Measurements from ENCODE around the gene VTI1A.

Gene VTI1A

DNA sequence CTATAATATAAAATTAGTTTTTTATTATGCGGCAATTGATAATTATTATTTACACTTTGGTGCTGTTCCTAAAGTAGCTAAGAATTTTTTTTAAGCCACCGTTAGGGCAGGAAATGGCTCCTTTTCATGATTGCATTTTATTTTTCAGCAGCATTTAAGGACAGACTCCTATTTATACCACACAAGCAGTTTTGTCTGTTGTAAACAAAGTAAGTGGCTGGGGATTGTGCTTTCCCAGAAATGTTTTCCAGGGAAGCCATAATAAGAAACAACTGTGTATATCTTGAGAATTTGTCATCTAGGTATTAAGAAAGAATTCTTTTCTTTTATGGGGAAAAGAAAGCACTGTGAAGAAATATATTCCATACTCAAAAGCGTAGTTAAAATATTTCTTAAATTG, 232.0 kb downstream of the VTI1A start:
- Histone ChIP-seq H3K4me3 (ENCODE audit: low read length) (no peak overlapping the region), H3K27me3 (ENCODE audit: insufficient read depth, low read length) (no peaks in the 10 kb centered on the region), H2AFZ (ENCODE audit: low read depth, low read length) (no peak overlapping the region), H3K9me3 (ENCODE audit: low read length) (no peaks in the 10 kb centered on the region), H3K36me3 (ENCODE audit: insufficient read depth, low read length) (no peaks in the 10 kb centered on the region), H3K4me1 (ENCODE audit: insufficient read depth, low read length) (peaks cover 24% of the 10 kb centered on the region)

- Histone ChIP-seq H2AFZ (ENCODE audit: low read depth, low read length) (no peak overlapping the region), H3K27me3 (ENCODE audit: insufficient read depth, low read length) (no peaks in the 10 kb centered on the region), H3K4me1 (ENCODE audit: insufficient read depth, low read length) (peaks cover 24% of the 10 kb centered on the region), H3K4me3 (ENCODE audit: low read length) (no peak overlapping the region), H3K36me3 (ENCODE audit: insufficient read depth, low read length) (no peaks in the 10 kb centered on the region), H3K9me3 (ENCODE audit: low read length) (no peaks in the 10 kb centered on the region)
These were observed 232.4 kb downstream of the VTI1A start for GRCh38 chr10:112679392-112679791.

DNA sequence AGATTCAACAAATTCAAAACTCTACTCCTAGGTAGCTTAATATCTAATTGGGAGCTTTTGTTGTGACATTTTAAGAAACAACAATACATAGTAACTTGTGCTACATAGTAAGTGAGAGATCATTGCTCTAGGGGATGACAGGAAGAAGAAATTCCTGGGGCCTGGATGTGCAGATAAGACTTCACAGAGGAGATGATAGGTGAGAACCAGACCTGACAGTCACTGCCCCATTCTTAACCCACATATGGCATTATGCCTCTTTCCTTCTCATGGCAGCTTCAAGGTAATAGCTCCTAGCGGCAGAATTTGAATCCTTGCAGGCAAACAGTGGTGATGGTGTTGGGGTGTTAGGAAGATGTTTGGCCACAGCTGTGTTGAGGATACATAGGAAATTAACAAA, 233.6 kb downstream of the VTI1A start:
- Histone ChIP-seq H3K36me3 (ENCODE audit: insufficient read depth, low read length) (no peaks in the 10 kb centered on the region), H3K4me3 (ENCODE audit: low read length) (no peak overlapping the region), H3K4me1 (ENCODE audit: insufficient read depth, low read length) (peaks cover 24% of the 10 kb centered on the region), H2AFZ (ENCODE audit: low read depth, low read length) (no peak overlapping the region), H3K9me3 (ENCODE audit: low read length) (no peaks in the 10 kb centered on the region), H3K27me3 (ENCODE audit: insufficient read depth, low read length) (no peaks in the 10 kb centered on the region)

GRCh38 chr10:112687647-112688046, 240.6 kb downstream of the VTI1A start:
- no peaks in the 10 kb centered on the region for H3K27me3 ChIP-seq (ENCODE audit: insufficient read depth, low read length)
- H3K4me3 ChIP-seq (ENCODE audit: low read length): no peak overlapping the region
- no peaks in the 10 kb centered on the region for H3K4me1 ChIP-seq (ENCODE audit: insufficient read depth, low read length)
- H3K9me3 ChIP-seq (ENCODE audit: low read length): no peaks in the 10 kb centered on the region
- H3K36me3 ChIP-seq (ENCODE audit: insufficient read depth, low read length): no peaks in the 10 kb centered on the region
- H2AFZ ChIP-seq (ENCODE audit: low read depth, low read length): no peak overlapping the region

DNA sequence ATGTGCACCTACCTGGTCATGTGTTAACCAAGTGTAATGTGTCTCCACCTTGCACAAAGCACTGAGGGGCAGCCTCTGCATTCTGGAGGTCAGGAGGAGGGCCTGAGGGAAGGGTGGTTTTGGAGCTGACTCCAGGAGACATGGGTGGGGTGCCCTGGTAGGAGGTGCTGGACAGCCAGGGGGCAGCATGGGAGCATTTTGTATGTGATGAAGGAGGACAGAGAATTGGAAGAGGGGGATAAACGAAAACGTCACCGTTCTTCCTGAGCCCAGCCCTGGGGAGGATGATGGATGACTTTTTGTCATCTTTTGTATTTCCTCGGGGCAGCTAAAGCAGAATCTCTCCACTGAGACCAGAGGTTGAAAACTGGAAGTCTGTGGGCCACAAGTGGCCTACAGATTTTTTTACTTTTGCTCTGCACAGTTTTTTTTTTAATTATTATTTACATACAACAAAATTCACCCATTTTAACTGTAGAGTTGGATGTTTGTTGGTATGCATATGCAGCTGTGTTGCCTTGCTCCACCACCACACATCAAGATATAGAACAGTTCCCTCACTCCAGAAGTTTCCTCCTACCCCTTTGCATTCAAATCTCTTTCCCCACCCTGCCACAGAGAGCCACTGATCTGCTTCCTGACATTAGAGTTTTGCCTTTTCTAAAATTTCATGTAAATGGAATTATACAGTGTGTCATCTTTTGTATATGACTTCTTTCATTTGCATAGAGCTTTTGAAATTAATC, 242.5 kb downstream of the VTI1A start:
- no peak overlapping the region for H3K4me3 ChIP-seq (ENCODE audit: low read length)
- no peaks in the 10 kb centered on the region for H3K27me3 ChIP-seq (ENCODE audit: insufficient read depth, low read length)
- H3K9me3 ChIP-seq (ENCODE audit: low read length): no peaks in the 10 kb centered on the region
- no peaks in the 10 kb centered on the region for H3K36me3 ChIP-seq (ENCODE audit: insufficient read depth, low read length)
- H3K4me1 ChIP-seq (ENCODE audit: insufficient read depth, low read length): no peaks in the 10 kb centered on the region
- no peak overlapping the region for H2AFZ ChIP-seq (ENCODE audit: low read depth, low read length)

GRCh38 chr10:112695539-112695938, 248.5 kb downstream of the VTI1A start:
- Histone ChIP-seq H2AFZ (ENCODE audit: low read depth, low read length) (no peak overlapping the region), H3K27me3 (ENCODE audit: insufficient read depth, low read length) (no peaks in the 10 kb centered on the region), H3K4me1 (ENCODE audit: insufficient read depth, low read length) (peaks cover 11% of the 10 kb centered on the region), H3K36me3 (ENCODE audit: insufficient read depth, low read length) (no peaks in the 10 kb centered on the region), H3K4me3 (ENCODE audit: low read length) (no peak overlapping the region), H3K9me3 (ENCODE audit: low read length) (no peaks in the 10 kb centered on the region)

DNA sequence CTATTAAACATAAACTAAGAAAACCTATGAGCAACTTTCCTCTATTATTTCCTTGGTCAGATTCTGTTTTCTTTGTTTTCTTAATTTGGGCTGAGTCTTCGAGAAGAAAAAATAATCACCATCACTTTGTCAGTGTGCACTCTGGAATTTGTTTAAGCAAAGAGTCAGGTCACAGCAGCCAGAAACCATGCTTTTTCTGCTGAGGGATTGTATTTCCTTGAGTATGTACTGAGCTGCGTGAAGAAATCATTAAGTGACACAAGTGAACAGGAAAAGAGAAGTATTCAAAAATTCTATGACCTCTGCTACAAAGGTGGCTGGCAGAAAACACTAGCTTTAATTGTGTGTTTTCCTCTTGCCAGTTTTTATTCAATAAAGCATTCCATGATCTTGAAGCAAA, 249.6 kb downstream of the VTI1A start:
- Histone ChIP-seq H3K4me3 (ENCODE audit: low read length) (no peak overlapping the region), H3K4me1 (ENCODE audit: insufficient read depth, low read length) (peaks cover 11% of the 10 kb centered on the region), H2AFZ (ENCODE audit: low read depth, low read length) (no peak overlapping the region), H3K9me3 (ENCODE audit: low read length) (no peaks in the 10 kb centered on the region), H3K27me3 (ENCODE audit: insufficient read depth, low read length) (no peaks in the 10 kb centered on the region), H3K36me3 (ENCODE audit: insufficient read depth, low read length) (no peaks in the 10 kb centered on the region)

DNA sequence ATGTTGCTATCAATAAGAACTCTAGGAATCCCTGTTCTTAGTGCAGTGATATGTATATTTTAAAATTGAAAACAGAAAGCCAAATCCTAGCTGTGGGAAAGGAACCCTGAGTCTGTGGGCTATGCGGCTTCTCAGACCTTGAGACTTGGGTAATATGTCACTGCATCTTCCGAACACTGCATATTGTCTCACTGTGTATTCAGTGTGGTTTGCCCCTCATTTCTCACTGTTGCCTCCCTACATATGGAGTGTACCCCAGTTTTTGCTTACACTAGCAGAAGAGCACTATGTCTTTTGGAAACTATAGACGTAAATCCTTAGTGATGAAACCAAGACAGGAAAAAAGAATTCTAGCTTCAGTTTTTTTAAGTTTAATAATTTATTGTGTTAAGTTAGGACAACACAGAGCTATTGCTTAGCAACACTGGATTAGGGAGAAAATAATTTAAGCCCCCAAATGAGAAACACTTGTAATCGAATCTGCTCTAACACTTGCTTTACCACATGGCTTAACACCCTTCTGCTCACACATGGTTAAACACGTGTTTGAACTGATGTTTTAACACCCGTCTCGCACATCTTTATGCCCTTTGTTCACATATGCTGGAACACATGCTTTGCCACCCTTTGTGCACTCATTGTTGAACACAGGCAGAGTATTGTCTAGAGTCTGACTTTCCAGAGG, 251.3 kb downstream of the VTI1A start:
- no peak overlapping the region for H3K4me3 ChIP-seq (ENCODE audit: low read length)
- no peaks in the 10 kb centered on the region for H3K27me3 ChIP-seq (ENCODE audit: insufficient read depth, low read length)
- H2AFZ ChIP-seq (ENCODE audit: low read depth, low read length): no peak overlapping the region
- H3K4me1 ChIP-seq (ENCODE audit: insufficient read depth, low read length): peaks cover 11% of the 10 kb centered on the region
- no peaks in the 10 kb centered on the region for H3K36me3 ChIP-seq (ENCODE audit: insufficient read depth, low read length)
- H3K9me3 ChIP-seq (ENCODE audit: low read length): no peaks in the 10 kb centered on the region

DNA sequence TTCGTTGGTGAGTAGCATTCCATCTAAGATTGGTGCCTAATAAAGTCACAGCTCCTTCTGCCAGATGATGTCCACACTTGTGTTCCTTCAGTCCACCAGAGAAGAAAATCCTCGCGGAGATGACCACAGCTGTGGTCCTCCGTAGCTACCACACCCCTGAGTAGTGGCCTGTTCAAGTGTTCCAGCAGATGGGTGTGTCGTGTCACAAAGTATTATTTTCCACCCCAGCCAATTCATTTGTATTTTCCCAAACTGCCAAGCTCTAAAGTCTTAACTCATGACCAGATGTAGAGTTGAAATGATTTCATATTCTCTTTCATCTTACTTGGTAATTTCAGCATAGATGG, 251.8 kb downstream of the VTI1A start:
- Histone ChIP-seq H3K4me1 (ENCODE audit: insufficient read depth, low read length) (peaks cover 11% of the 10 kb centered on the region), H3K4me3 (ENCODE audit: low read length) (no peak overlapping the region), H3K27me3 (ENCODE audit: insufficient read depth, low read length) (no peaks in the 10 kb centered on the region), H2AFZ (ENCODE audit: low read depth, low read length) (no peak overlapping the region), H3K9me3 (ENCODE audit: low read length) (no peaks in the 10 kb centered on the region), H3K36me3 (ENCODE audit: insufficient read depth, low read length) (no peaks in the 10 kb centered on the region)

- Histone ChIP-seq H3K4me1 (ENCODE audit: insufficient read depth, low read length) (peaks cover 11% of the 10 kb centered on the region), H3K36me3 (ENCODE audit: insufficient read depth, low read length) (no peaks in the 10 kb centered on the region), H2AFZ (ENCODE audit: low read depth, low read length) (no peak overlapping the region), H3K4me3 (ENCODE audit: low read length) (no peak overlapping the region), H3K27me3 (ENCODE audit: insufficient read depth, low read length) (no peaks in the 10 kb centered on the region), H3K9me3 (ENCODE audit: low read length) (no peaks in the 10 kb centered on the region)
These were observed 253.2 kb downstream of the VTI1A start for GRCh38 chr10:112700215-112700671.

DNA sequence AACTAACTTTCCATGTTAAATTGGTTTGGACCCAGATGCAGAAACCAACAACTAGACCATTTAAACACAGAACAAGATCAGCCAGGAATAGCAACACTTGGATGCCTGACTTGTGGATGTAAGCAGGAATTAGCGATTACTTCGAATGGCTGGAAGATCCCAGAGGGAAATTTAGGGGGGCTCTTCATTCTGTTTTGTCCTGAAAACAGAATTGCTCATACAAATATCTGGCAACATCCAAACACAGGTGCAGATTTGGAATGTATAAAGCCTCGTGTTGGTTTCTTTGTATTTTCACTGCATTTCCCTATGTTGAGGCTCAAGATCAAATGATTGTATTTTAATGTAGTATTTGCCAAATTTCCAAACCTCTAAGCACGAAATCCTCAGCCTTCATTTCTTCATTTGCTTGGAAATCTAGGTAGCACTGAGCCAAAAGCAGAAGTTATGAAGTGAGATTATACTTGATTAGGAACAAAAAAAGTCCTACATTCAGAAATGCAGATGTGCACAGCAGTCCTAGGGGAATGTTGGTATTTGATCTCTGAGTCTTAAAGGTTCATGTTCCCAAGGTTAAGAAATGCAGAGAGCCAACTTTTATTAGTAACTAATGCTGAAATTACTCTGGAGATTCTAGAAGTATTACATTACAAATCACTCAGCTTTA, 254.3 kb downstream of the VTI1A start:
- no peak overlapping the region for H3K4me3 ChIP-seq (ENCODE audit: low read length)
- no peak overlapping the region for H2AFZ ChIP-seq (ENCODE audit: low read depth, low read length)
- no peaks in the 10 kb centered on the region for H3K27me3 ChIP-seq (ENCODE audit: insufficient read depth, low read length)
- no peaks in the 10 kb centered on the region for H3K9me3 ChIP-seq (ENCODE audit: low read length)
- H3K36me3 ChIP-seq (ENCODE audit: insufficient read depth, low read length): no peaks in the 10 kb centered on the region
- peaks cover 8% of the 10 kb centered on the region for H3K4me1 ChIP-seq (ENCODE audit: insufficient read depth, low read length)

GRCh38 chr10:112701878-112702255, 254.9 kb downstream of the VTI1A start:
- H3K4me3 ChIP-seq (ENCODE audit: low read length): no peak overlapping the region
- H3K9me3 ChIP-seq (ENCODE audit: low read length): no peaks in the 10 kb centered on the region
- no peaks in the 10 kb centered on the region for H3K27me3 ChIP-seq (ENCODE audit: insufficient read depth, low read length)

DNA sequence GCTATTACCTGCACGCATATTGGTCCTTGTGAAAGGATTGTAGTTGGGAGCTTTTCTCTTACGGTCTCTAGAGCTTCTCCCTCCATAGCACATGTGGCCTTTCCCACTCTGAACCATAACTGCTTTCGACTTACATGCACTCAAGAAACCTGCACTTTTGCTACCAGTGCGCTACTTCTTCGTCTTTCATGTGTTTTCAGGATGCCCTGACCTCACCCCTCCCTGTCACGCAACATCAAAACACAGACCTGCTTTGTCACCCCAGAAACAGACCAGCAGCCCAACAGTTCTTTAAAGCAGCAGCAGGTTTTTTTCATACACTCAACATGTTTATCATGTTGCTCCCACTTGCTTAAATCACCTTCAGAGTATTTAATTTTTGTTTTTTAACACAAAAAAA, 259.6 kb downstream of the VTI1A start:
- H3K27me3 ChIP-seq (ENCODE audit: insufficient read depth, low read length): no peaks in the 10 kb centered on the region
- no peaks in the 10 kb centered on the region for H3K9me3 ChIP-seq (ENCODE audit: low read length)
- no peak overlapping the region for H2AFZ ChIP-seq (ENCODE audit: low read depth, low read length)
- H3K4me1 ChIP-seq (ENCODE audit: insufficient read depth, low read length): peaks cover 14% of the 10 kb centered on the region
- H3K36me3 ChIP-seq (ENCODE audit: insufficient read depth, low read length): no peaks in the 10 kb centered on the region
- H3K4me3 ChIP-seq (ENCODE audit: low read length): no peak overlapping the region

More at GRCh38 chr10:112701878-112702255, 254.9 kb downstream of the VTI1A start:
- Histone ChIP-seq H2AFZ (ENCODE audit: low read depth, low read length) (no peak overlapping the region), H3K4me1 (ENCODE audit: insufficient read depth, low read length) (peaks cover 2% of the 10 kb centered on the region), H3K36me3 (ENCODE audit: insufficient read depth, low read length) (no peaks in the 10 kb centered on the region)

Measured in neuron (in vitro differentiated cells).